GM12878 (cell line): ENCODE data around the gene SNRNP25. TPM values are rescaled to one million over a fixed set of nuclear protein-coding genes. Genes with fewer than 3 reads are reported as not detected.

Source experiments
- ATAC-seq: fragments of 200-7000 bp; cut with Tn5 transposase; 3 replicates; pipeline ENCODE4 v1.9.1; 2020; ENCODE audit warnings: mild to moderate bottlenecking, moderate library complexity
- BruUV-seq: library from RNA; stranded (reverse); fragments of 400-500 nt; replicated peaks from 2 replicates; lab custom pipeline; 2021; lab: Mats Ljungman, UMichigan
- CTCF ChIA-PET: fragments of 300-600 bp; sonication (Branson Sonifier 250); formaldehyde crosslinking; extraction: SDS; loops from one replicate; lab custom pipeline; 2021; ENCODE audit warnings: inconsistent platforms; lab: Yijun Ruan, JAX
- POLR2A ChIA-PET: fragments of 350-600 bp; formaldehyde crosslinking; extraction: SDS; loops from one replicate; lab custom pipeline; 2021; ENCODE audit warnings: inconsistent platforms; lab: Charles Lee
- RAD21 ChIA-PET: fragments of 300-600 bp; sonication (Branson Sonifier 250); formaldehyde crosslinking; loops from one replicate; lab custom pipeline; 2023; ENCODE audit warnings: antibody characterized with exemption; ENCODE audit not compliant: unreplicated experiment; lab: Charles Lee
- SMC1A ChIA-PET: fragments of 300-600 bp; sonication (Branson Sonifier 250); formaldehyde crosslinking; loops from one replicate; lab custom pipeline; 2023; ENCODE audit not compliant: unreplicated experiment, uncharacterized antibody; lab: Charles Lee
- DNase-seq: peaks from one replicate; pipeline ENCODE4 v3.0.0-alpha.2; 2011; ENCODE audit warnings: low read depth, low spot score
- FAIRE-seq: peaks from 3 replicates; lab custom pipeline; 2011; peaks lifted over from hg19 to GRCh38; lab: Jason Lieb, UNC
- H2AFZ ChIP-seq: 2 replicates; pipeline ENCODE4 v1.6.0; 2011; ENCODE audit warnings: low read depth, low read length, control low read depth; ENCODE audit not compliant: control insufficient read depth
- H3K27ac ChIP-seq: 2 replicates; pipeline ENCODE4 v1.5.1; 2011; ENCODE audit warnings: control low read depth; ENCODE audit not compliant: control insufficient read depth, insufficient read depth
- H3K27me3 ChIP-seq, 2 experiments: replicated peaks in 1 of 2; 2 replicates each; pipeline versions ENCODE4 v1.6.0 to v1.6.1; 2011; ENCODE audit warnings: low read length in 1 of 2; ENCODE audit not compliant: control insufficient read depth in 2 of 2, insufficient read depth in 2 of 2
- H3K36me3 ChIP-seq, 2 experiments: 2 replicates each; pipeline ENCODE4 v1.5.1; 2011; ENCODE audit warnings: low read length in 1 of 2; ENCODE audit not compliant: control insufficient read depth in 2 of 2, insufficient read depth in 2 of 2
- H3K4me1 ChIP-seq: 2 replicates; pipeline ENCODE4 v1.6.1; 2011; ENCODE audit warnings: mild to moderate bottlenecking, low read length, moderate library complexity, mixed read lengths; ENCODE audit not compliant: control insufficient read depth, insufficient read depth
- H3K4me2 ChIP-seq: 2 replicates; pipeline ENCODE4 v1.6.0; 2011; ENCODE audit warnings: control low read depth; ENCODE audit not compliant: control insufficient read depth, insufficient read depth
- H3K4me3 ChIP-seq: fragments of 200-600 bp; sonication (generic); 2 replicates; pipeline ENCODE4 v1.5.1; 2016
- H3K79me2 ChIP-seq: 2 replicates; pipeline ENCODE4 v1.6.0; 2011; ENCODE audit warnings: low read length; ENCODE audit not compliant: control insufficient read depth, insufficient read depth
- H3K9ac ChIP-seq: 2 replicates; pipeline ENCODE4 v1.8.0; 2011; ENCODE audit warnings: low read length, control low read depth, mixed read lengths; ENCODE audit not compliant: control insufficient read depth, insufficient read depth
- H3K9me3 ChIP-seq: replicated peaks from 3 replicates; pipeline ENCODE4 v1.5.1; 2011; ENCODE audit warnings: mild to moderate bottlenecking, low read length; ENCODE audit not compliant: control insufficient read depth, insufficient read depth
- H4K20me1 ChIP-seq: 2 replicates; pipeline ENCODE4 v1.6.0; 2011; ENCODE audit not compliant: control insufficient read depth, insufficient read depth
- BCL11A ChIP-seq: IDR thresholded peaks from 2 replicates; pipeline ENCODE4 v1.6.1; 2011; ENCODE audit warnings: low read depth, low read length
- EGR1 ChIP-seq, 2 experiments: IDR thresholded peaks; 1 replicate in 1 of 2; 2 replicates in 1 of 2; pipeline ENCODE4 v1.6.1; 2011 to 2012; ENCODE audit warnings: low read depth in 2 of 2, low read length in 2 of 2, borderline replicate concordance in 1 of 2, mild to moderate bottlenecking in 1 of 2, moderate library complexity in 1 of 2
- EZH2 ChIP-seq: IDR thresholded peaks from 2 replicates; pipeline ENCODE4 v1.6.1; 2012; ENCODE audit warnings: low read depth, mild to moderate bottlenecking, control low read depth, inconsistent platforms, low read length, borderline replicate concordance; ENCODE audit not compliant: control insufficient read depth
- LARP7 ChIP-seq: fragments of 450-650 bp; IDR thresholded peaks from 2 replicates; pipeline ENCODE4 v1.6.1; 2017; ENCODE audit warnings: mild to moderate bottlenecking
- MTA2 ChIP-seq: fragments of 450-650 bp; IDR thresholded peaks from 2 replicates; pipeline ENCODE4 v1.6.1; 2016; ENCODE audit warnings: low read depth, mild to moderate bottlenecking, moderate library complexity
- NKRF ChIP-seq: fragments of 450-650 bp; conservative IDR thresholded peaks from 2 replicates; pipeline ENCODE4 v1.6.1; 2017; ENCODE audit warnings: mild to moderate bottlenecking, moderate library complexity
- POLR2AphosphoS2 ChIP-seq: IDR thresholded peaks from 2 replicates; pipeline ENCODE4 v1.6.1; 2011; ENCODE audit warnings: low read depth, mild to moderate bottlenecking, low read length, improper control_type of control experiment, moderate library complexity
- SMARCA5 ChIP-seq: fragments of 450-650 bp; IDR thresholded peaks from 2 replicates; pipeline ENCODE4 v1.6.1; 2017; ENCODE audit warnings: mild to moderate bottlenecking
- YY1 ChIP-seq: IDR thresholded peaks from 2 replicates; pipeline ENCODE4 v1.6.1; 2011; ENCODE audit warnings: low read depth, mild to moderate bottlenecking, low read length
- ZNF622 ChIP-seq: fragments of 450-650 bp; IDR thresholded peaks from 2 replicates; pipeline ENCODE4 v1.6.1; 2017; ENCODE audit warnings: mild to moderate bottlenecking, inconsistent platforms
- WGBS: methylation state at CpG from one replicate; pipeline ENCODE4 v1.1.6; 2016; ENCODE audit warnings: low lambda C conversion rate; ENCODE audit not compliant: insufficient replicate concordance, insufficient coverage; ENCODE audit errors: missing lambda C conversion rate; 5-methylcytosine and 5-hydroxymethylcytosine counted together
- in situ Hi-C: fragments of 300-500 bp; cut with MboI; formaldehyde crosslinking; loops from 9 replicates; pipeline ENCODE4 v1.14.3; 2018; ENCODE audit warnings: mixed read lengths
- intact Hi-C: fragments of 100-400 bp; cut with micrococcal nuclease; formaldehyde crosslinking; loops from one replicate; pipeline ENCODE4 v1.14.2; 2022; ENCODE audit not compliant: unreplicated experiment
- polyA plus RNA-seq, 11 experiments: library from polyadenylated mRNA; depleted of rRNA in 4 of 11; unstranded in 6 of 11; stranded (reverse) in 5 of 11; fragments of >200 nt; fragmentation: Nextera tagmentation in 4 of 11; fragmentation: Illumina TruSeq in 1 of 11; extraction: Ambion mirVana in 4 of 11; extraction: Trizol in 1 of 11; gene quantifications; 1 replicate in 1 of 11; 2 replicates in 10 of 11; pipeline versions ENCODE4 v1.2.1 to v1.2.3, GENCODE V29; 2011 to 2016; ENCODE audit warnings: inconsistent platforms in 2 of 11, missing spikeins in 2 of 11, low read depth in 1 of 11
- total RNA-seq, 4 experiments: library from RNA; depleted of rRNA in 3 of 4; stranded (reverse); fragments of >200 nt in 3 of 4; fragmentation: Illumina TruSeq in 1 of 4; extraction: Trizol in 1 of 4; gene quantifications; 2 replicates each; pipeline versions ENCODE4 v1.2.1 to v1.2.3, GENCODE V29; 2013 to 2021
- TF ChIP-seq, protein P1 (sequence below): fragments of 450-650 bp; IDR thresholded peaks from 2 replicates; pipeline ENCODE4 v1.6.1; 2016; ENCODE audit warnings: mild to moderate bottlenecking

The SNRNP25 gene
- total and polyA plus RNA-seq, 10 of the 15 experiments (the other 5 are each of a cell fraction or from before 2014, with no cell fraction given): 40.9 to 138 (median 67.2) TPM

DNA sequence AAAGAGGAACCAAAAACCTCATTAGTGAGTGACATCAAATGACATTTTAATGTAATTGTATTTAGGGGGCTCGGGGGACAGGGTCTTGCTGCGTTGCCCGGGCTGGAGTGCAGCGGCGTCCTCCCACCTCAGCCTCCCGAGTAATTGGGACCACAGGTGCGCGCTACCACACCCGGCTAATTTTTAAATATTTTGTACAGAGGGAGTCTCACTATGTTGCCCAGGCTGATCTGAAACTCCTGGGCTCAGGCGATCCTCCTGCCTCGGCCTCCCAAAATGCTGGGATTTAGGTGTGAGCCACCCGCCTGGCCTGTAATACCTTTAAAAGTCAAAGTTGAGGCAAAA lies 581 bp downstream of the SNRNP25 start:
- FAIRE-seq: no peak
- TF ChIP-seq YY1 (0 out of 2 replicates have a peak, but pooled peaks have one; percentile 3), NKRF (0 out of 2 replicates have a peak, but pooled peaks have one; percentile 12), EGR1 (IDR thresholded peaks at IDR 0.05; ENCODE audit: borderline replicate concordance in 1 of 2, low read depth in 2 of 2, low read length in 2 of 2) (no peak), POLR2AphosphoS2 (no peak), SMARCA5 (peak; percentile 64; the same call in 1 of the 2 replicates), MTA2 (peak; percentile 61; the same call in 1 of the 2 replicates), LARP7 (no peak), ZNF622 (no peak), BCL11A (no peak), EZH2 (no peak)
- TF ChIP-seq, protein P1, sequence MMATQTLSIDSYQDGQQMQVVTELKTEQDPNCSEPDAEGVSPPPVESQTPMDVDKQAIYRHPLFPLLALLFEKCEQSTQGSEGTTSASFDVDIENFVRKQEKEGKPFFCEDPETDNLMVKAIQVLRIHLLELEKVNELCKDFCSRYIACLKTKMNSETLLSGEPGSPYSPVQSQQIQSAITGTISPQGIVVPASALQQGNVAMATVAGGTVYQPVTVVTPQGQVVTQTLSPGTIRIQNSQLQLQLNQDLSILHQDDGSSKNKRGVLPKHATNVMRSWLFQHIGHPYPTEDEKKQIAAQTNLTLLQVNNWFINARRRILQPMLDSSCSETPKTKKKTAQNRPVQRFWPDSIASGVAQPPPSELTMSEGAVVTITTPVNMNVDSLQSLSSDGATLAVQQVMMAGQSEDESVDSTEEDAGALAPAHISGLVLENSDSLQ: peak; percentile 15; the same call in 1 of the 2 replicates
- TF ChIP-seq, all 136 proteins: peak for 5
- intact Hi-C loops: no loop called here
- no peak for DNase-seq
- no peak for ATAC-seq
- no peak overlapping the region; the same call in 1 of the 2 replicates for H2AFZ ChIP-seq
- H3K27ac ChIP-seq: peak overlapping the region; percentile 39
- in situ Hi-C loops: no loop called here
- H3K4me2 ChIP-seq: peak overlapping the region; percentile 66
- WGBS: under 1% methylated on average over 12 of the region's 12 CpGs
- peak overlapping the region; percentile 88 for H3K4me3 ChIP-seq
- no peaks in the 10 kb centered on the region for H4K20me1 ChIP-seq
- no peaks in the 10 kb centered on the region for H3K27me3 ChIP-seq
- H3K36me3 ChIP-seq: peaks cover 6 to 11% of the 10 kb centered on the region in 2 experiments
- peak overlapping the region; percentile 70 for H3K9ac ChIP-seq
- CTCF ChIA-PET: interaction anchor here (1.1 to 2.1 kb wide), 5 partner anchors 12 to 53 kb away, joined by 5 to 14 read pairs (median 11); no protein-coding TSS in a partner anchor
- BruUV-seq: TSS peak; percentile 81
- H3K9me3 ChIP-seq: no peaks in the 10 kb centered on the region; the same call in 2 of the 3 replicates
- SMC1A ChIA-PET: interaction anchor here (1.6 kb wide), 2 partner anchors 10 to 16 kb away, joined by 10 read pairs; no protein-coding TSS in a partner anchor
- peaks cover 43% of the 10 kb centered on the region for H3K79me2 ChIP-seq
- POLR2A ChIA-PET: interaction anchor here (0.7 to 2.3 kb wide), 3 partner anchors 11 to 16 kb away, joined by 3 to 18 read pairs (median 5); no protein-coding TSS in a partner anchor
- no peaks in the 10 kb centered on the region for H3K4me1 ChIP-seq
- RAD21 ChIA-PET: interaction anchor here (1.6 to 2.0 kb wide), 4 partner anchors 11 to 31 kb away, joined by 6 to 22 read pairs (median 6); partner anchors contain the start of gene MPG
